HepG2 (cell line): ENCODE results near the gene GFRA1. TPM values are rescaled to one million over a fixed set of nuclear protein-coding genes. Genes with fewer than 3 reads are reported as not detected.

Experiments
- ATAC-seq: fragments of 200-7000 bp; cut with Tn5 transposase; 3 replicates; pipeline ENCODE4 v1.9.1; 2020; ENCODE audit warnings: mild to moderate bottlenecking, moderate library complexity
- BruUV-seq: library from RNA; stranded (reverse); fragments of 400-500 nt; replicated peaks from 2 replicates; lab custom pipeline; 2021; lab: Mats Ljungman, UMichigan
- CTCF ChIA-PET: fragments of 300-600 bp; formaldehyde crosslinking; extraction: SDS; loops from one replicate; lab custom pipeline; 2021; ENCODE audit warnings: low total read pairs, inconsistent platforms, low intra/inter-chr PET ratio; lab: Yijun Ruan, JAX
- POLR2A ChIA-PET: fragments of 350-600 bp; sonication (Branson Sonifier 250); formaldehyde crosslinking; loops from one replicate; lab custom pipeline; 2020; ENCODE audit warnings: antibody characterized with exemption, inconsistent platforms; lab: Yijun Ruan, JAX
- DNase-seq: peaks from one replicate; pipeline ENCODE4 v3.0.0-alpha.2; 2015; ENCODE audit warnings: low spot score
- FAIRE-seq: peaks from 3 replicates; lab custom pipeline; 2011; peaks lifted over from hg19 to GRCh38; lab: Jason Lieb, UNC
- H2AFZ ChIP-seq: one replicate; pipeline ENCODE4 v1.6.1; 2011; ENCODE audit warnings: low read length, inconsistent platforms
- H3K27ac ChIP-seq: fragments of 300-600 bp; 3 replicates; pipeline ENCODE4 v1.8.0; 2011; ENCODE audit warnings: mixed run types, mild to moderate bottlenecking, mixed read lengths, low read length, inconsistent platforms; ENCODE audit not compliant: insufficient read depth; ENCODE audit errors: extremely low read length
- H3K27me3 ChIP-seq, 2 experiments: fragments of 200-600 bp in 1 of 2; 2 replicates in 1 of 2; 3 replicates in 1 of 2; pipeline versions ENCODE4 v1.6.0 to v1.8.0; 2011; ENCODE audit warnings: low read length in 2 of 2, mild to moderate bottlenecking in 2 of 2, moderate library complexity in 2 of 2, inconsistent platforms in 1 of 2; ENCODE audit not compliant: insufficient read depth in 2 of 2, control insufficient read depth in 1 of 2
- H3K36me3 ChIP-seq, 2 experiments: fragments of 200-600 bp in 1 of 2; replicated peaks in 1 of 2; 2 replicates in 1 of 2; 3 replicates in 1 of 2; pipeline versions ENCODE4 v1.5.1 to v1.8.0; 2011; ENCODE audit warnings: low read length in 2 of 2, inconsistent platforms in 1 of 2; ENCODE audit not compliant: insufficient read depth in 2 of 2, control insufficient read depth in 1 of 2
- H3K4me1 ChIP-seq: 2 replicates; pipeline ENCODE4 v1.5.1; 2012; ENCODE audit warnings: low read length, inconsistent platforms; ENCODE audit not compliant: insufficient read depth
- H3K4me2 ChIP-seq: 2 replicates; pipeline ENCODE4 v1.6.0; 2011; ENCODE audit warnings: low read depth, low read length, inconsistent platforms
- H3K4me3 ChIP-seq, 3 experiments: fragments of 200-600 bp in 1 of 3; sonication (generic), shearing (Covaris generic) in 1 of 3; replicated peaks in 1 of 3; 2 replicates each; pipeline ENCODE4 v1.5.1; 2011 to 2016; ENCODE audit warnings: low read length in 3 of 3, inconsistent platforms in 2 of 3, low read depth in 2 of 3, mild to moderate bottlenecking in 2 of 3, control low read depth in 1 of 3, mixed read lengths in 1 of 3; ENCODE audit not compliant: insufficient read depth in 1 of 3
- H3K79me2 ChIP-seq: one replicate; pipeline ENCODE4 v1.6.1; 2011; ENCODE audit warnings: low read length, inconsistent platforms; ENCODE audit not compliant: insufficient read depth
- H3K9ac ChIP-seq: 2 replicates; pipeline ENCODE4 v1.6.0; 2011; ENCODE audit warnings: mild to moderate bottlenecking, low read depth, low read length, inconsistent platforms; ENCODE audit not compliant: insufficient read depth
- H3K9me3 ChIP-seq: 2 replicates; pipeline ENCODE4 v1.5.1; 2012; ENCODE audit warnings: mild to moderate bottlenecking, low read length
- H4K20me1 ChIP-seq: 2 replicates; pipeline ENCODE4 v1.6.0; 2011; ENCODE audit warnings: inconsistent platforms, mild to moderate bottlenecking, low read length, moderate library complexity; ENCODE audit not compliant: insufficient read depth
- ADNP ChIP-seq: sonication (generic); formaldehyde crosslinking; IDR thresholded peaks from 2 replicates; pipeline ENCODE4 v1.4.0; 2020; ENCODE audit warnings: missing genetic modification reagents
- ASH2L ChIP-seq: fragments of 300-600, 200-600 bp; sonication (generic); IDR thresholded peaks from 2 replicates; pipeline ENCODE4 v1.7.0; 2017; ENCODE audit warnings: low read depth, mild to moderate bottlenecking, moderate library complexity, mixed read lengths, low read length; ENCODE audit not compliant: insufficient read length
- DZIP1 ChIP-seq: sonication (generic); formaldehyde crosslinking; IDR thresholded peaks from 2 replicates; pipeline ENCODE4 v1.5.0; 2020; ENCODE audit warnings: mild to moderate bottlenecking, missing genetic modification reagents
- EZH2 ChIP-seq: conservative IDR thresholded peaks from 2 replicates; pipeline ENCODE4 v1.6.1; 2012; ENCODE audit warnings: mild to moderate bottlenecking, low read depth, low read length, moderate library complexity
- GATA4 ChIP-seq: sonication (generic); IDR thresholded peaks from 2 replicates; pipeline ENCODE4 v1.6.1; 2016; ENCODE audit warnings: antibody characterized with exemption, low read depth, borderline replicate concordance
- KDM3A ChIP-seq: IDR thresholded peaks from 2 replicates; pipeline ENCODE4 v1.6.1; 2018; ENCODE audit warnings: low read depth, missing compliant biosample characterization
- PBX2 ChIP-seq: IDR thresholded peaks from 2 replicates; pipeline ENCODE4 v1.6.1; 2016; ENCODE audit warnings: control low read depth
- PHB2 ChIP-seq: fragments of 450-650 bp; IDR thresholded peaks from 2 replicates; pipeline ENCODE4 v1.6.1; 2018; ENCODE audit not compliant: partially characterized antibody
- REST ChIP-seq, 2 experiments: IDR thresholded peaks; 2 replicates each; pipeline ENCODE4 v1.6.1; 2011 to 2012; ENCODE audit warnings: low read length in 2 of 2, borderline replicate concordance in 1 of 2, low read depth in 1 of 2, mild to moderate bottlenecking in 1 of 2, moderate library complexity in 1 of 2
- RFX5 ChIP-seq: IDR thresholded peaks from 2 replicates; pipeline ENCODE4 v1.6.1; 2011; ENCODE audit warnings: low read depth, low read length, improper control_type of control experiment
- TIGD3 ChIP-seq: sonication (generic); formaldehyde crosslinking; IDR thresholded peaks from 2 replicates; pipeline ENCODE4 v1.5.1; 2020; ENCODE audit warnings: mild to moderate bottlenecking, missing genetic modification reagents, borderline replicate concordance
- ZFYVE20 ChIP-seq: sonication (generic); formaldehyde crosslinking; IDR thresholded peaks from 2 replicates; pipeline ENCODE4 v1.8.0; 2023; ENCODE audit warnings: low read depth, mild to moderate bottlenecking, moderate library complexity, missing genetic modification reagents, borderline replicate concordance
- ZNF17 ChIP-seq: sonication (generic); formaldehyde crosslinking; IDR thresholded peaks from 2 replicates; pipeline ENCODE4 v1.5.0; 2020; ENCODE audit warnings: mild to moderate bottlenecking, missing genetic modification reagents
- ZNF775 ChIP-seq: sonication (generic); formaldehyde crosslinking; IDR thresholded peaks from 2 replicates; pipeline ENCODE4 v1.4.0; 2020; ENCODE audit warnings: missing genetic modification reagents, mild to moderate bottlenecking, moderate library complexity, borderline replicate concordance
- WGBS: methylation state at CpG from one replicate; pipeline ENCODE4 v1.1.6; 2017; ENCODE audit warnings: low lambda C conversion rate; 5-methylcytosine and 5-hydroxymethylcytosine counted together
- in situ Hi-C: cut with HindIII; loops from 2 replicates; pipeline ENCODE4 v1.10.0; 2017; ENCODE audit warnings: low pct_unique_long_range_greater_than_20kb; ENCODE audit not compliant: extremely low pct_ligation_motif_present
- intact Hi-C: fragments of 100-400 bp; cut with micrococcal nuclease; formaldehyde crosslinking; loops from one replicate; pipeline ENCODE4 v1.10.0; 2022; ENCODE audit not compliant: unreplicated experiment
- polyA plus RNA-seq, 8 experiments: library from polyadenylated mRNA; depleted of rRNA in 3 of 8; stranded (reverse) in 7 of 8; unstranded in 1 of 8; fragments of >200 nt; fragmentation: Illumina TruSeq in 4 of 8; extraction: Trizol in 4 of 8; gene quantifications; 2 replicates each; pipeline versions ENCODE4 v1.2.1 to v1.2.3, GENCODE V29; 2011 to 2016; ENCODE audit warnings: low read depth in 4 of 8, missing spikeins in 1 of 8, mixed read lengths in 1 of 8; ENCODE audit not compliant: insufficient read depth in 1 of 8
- total RNA-seq, 5 experiments: library from RNA; depleted of rRNA; stranded (reverse); fragments of >200 nt; fragmentation: Illumina TruSeq; extraction: Trizol; gene quantifications; 2 replicates each; pipeline ENCODE4 v1.2.3, GENCODE V29; 2016; ENCODE audit warnings: low read depth in 1 of 5

The GFRA1 gene
- total and polyA plus RNA-seq, 2 of the 13 experiments (the other 11 are each of a cell fraction or from before 2014, with no cell fraction given), result not detected

- no peak for TF ChIP-seq REST (IDR thresholded peaks at IDR 0.05; ENCODE audit: borderline replicate concordance in 1 of 2, low read depth in 1 of 2, low read length in 2 of 2)
- TF ChIP-seq, all 625 proteins: peak for 0
These were observed 139.4 kb downstream of the GFRA1 start (continued) for GRCh38 chr10:116133634-116134033.

- in situ Hi-C loops (no loop called here), intact Hi-C loops (no loop called here)
- Histone ChIP-seq H3K4me2 (no peak overlapping the region), H3K4me3 (no peak overlapping the region), H4K20me1 (no peaks in the 10 kb centered on the region), H3K9ac (no peak overlapping the region), H2AFZ (no peak overlapping the region), H3K36me3 (no peaks in the 10 kb centered on the region), H3K27me3 (no peaks in the 10 kb centered on the region), H3K9me3 (no peaks in the 10 kb centered on the region), H3K79me2 (no peaks in the 10 kb centered on the region), H3K4me1 (no peaks in the 10 kb centered on the region), H3K27ac (no peak overlapping the region)
- CTCF ChIA-PET, result no interaction called here
- WGBS, result 40% methylated on average over 10 of the region's 13 CpGs
- no TSS peak for BruUV-seq
- ATAC-seq (no peak), FAIRE-seq (no peak), DNase-seq (no peak)
- POLR2A ChIA-PET, result no interaction called here
- TF ChIP-seq PHB2, result no peak
- no peak for TF ChIP-seq PBX2 (CRISPR knock-in tag)
- no peak for TF ChIP-seq KDM3A (CRISPR knock-in tag)
- TF ChIP-seq EZH2, result no peak
- no peak for TF ChIP-seq DZIP1 (CRISPR knock-in tag)
- TF ChIP-seq ZNF17 (CRISPR knock-in tag), result no peak
- no peak for TF ChIP-seq ASH2L
- TF ChIP-seq RFX5, result no peak
- no peak for TF ChIP-seq GATA4
- no peak for TF ChIP-seq ZNF775
- no peak for TF ChIP-seq ZFYVE20 (CRISPR knock-in tag)
- no peak for TF ChIP-seq TIGD3 (CRISPR knock-in tag)
- no peak for TF ChIP-seq ADNP (CRISPR knock-in tag)
These were observed 140.1 kb downstream of the GFRA1 start for GRCh38 chr10:116132780-116133399.
